Erythroblast (primary cell): ENCODE data around the gene TGFBR2.

Experiments
- GATA1 ChIP-seq: IDR thresholded peaks from 2 replicates; pipeline ENCODE4 v1.6.1; 2011; ENCODE audit warnings: low read depth, mild to moderate bottlenecking, control low read depth, low read length, moderate library complexity
- POLR2A ChIP-seq: IDR thresholded peaks from 2 replicates; pipeline ENCODE4 v1.6.1; 2011; ENCODE audit warnings: mild to moderate bottlenecking, low read length

GRCh38 chr3:30576946-30577345 is 29.5 kb upstream of the TGFBR2 start:
- TF ChIP-seq POLR2A (no peak), GATA1 (no peak)
